HuH-7 (cell line): ENCODE measurements around the gene ZNF160.
"Not testable (repeated sequence)": the region's sequence is repeated elsewhere in the genome, so short reads cannot be mapped to it uniquely, and the experiment has no call there.

Source experiments
- DNase-seq: peaks from one replicate; pipeline ENCODE4 v3.0.0; 2011; ENCODE audit warnings: low spot score

Gene ZNF160

GRCh38 chr19:53091413-53092254, 11.6 kb downstream of the ZNF160 start:
- DNase-seq = no peak

DNA sequence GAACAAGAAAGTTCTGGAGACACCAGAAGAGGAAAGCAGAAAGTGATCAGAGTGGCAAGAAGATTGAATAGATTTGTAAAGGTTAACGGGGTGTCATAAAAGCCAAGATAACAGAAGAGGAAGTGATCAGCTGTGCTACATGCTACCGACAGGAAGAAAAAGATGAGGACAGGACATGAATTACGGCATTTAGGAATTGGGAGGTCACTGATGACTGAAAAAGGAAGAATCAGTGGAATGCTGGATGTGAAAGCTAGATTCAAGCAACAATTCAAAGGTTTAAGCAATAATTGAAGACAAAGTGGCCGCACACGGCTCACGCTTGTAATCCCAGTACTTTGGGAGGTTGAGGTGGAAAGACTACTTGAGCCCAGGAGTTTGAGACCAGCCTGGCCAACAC, 15.1 kb downstream of the ZNF160 start:
- DNase-seq = no peak

GRCh38 chr19:53086949-53087348, 16.3 kb downstream of the ZNF160 start:
- DNase-seq = no peak

GRCh38 chr19:53085496-53085895, 17.7 kb downstream of the ZNF160 start:
- DNase-seq = no peak

DNA sequence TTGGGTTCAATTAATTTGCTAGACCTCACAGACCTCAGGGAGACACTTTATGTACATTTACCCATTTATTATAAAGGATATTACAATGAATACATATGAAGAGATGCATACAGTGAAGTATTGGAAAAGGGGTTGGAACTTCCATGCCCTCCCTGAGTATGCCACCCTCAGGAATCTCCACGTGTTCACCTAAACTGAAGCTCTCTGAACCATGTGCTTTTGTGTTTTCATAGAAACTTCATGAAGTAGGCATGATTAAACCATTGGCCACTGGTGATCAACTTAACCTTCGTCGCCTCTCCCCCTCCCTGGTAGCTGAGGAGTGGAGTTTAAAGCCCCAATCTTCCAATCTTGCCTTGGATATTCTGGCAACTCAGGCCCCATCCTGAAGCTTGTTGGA, 20.3 kb downstream of the ZNF160 start:
- no peak for DNase-seq

- DNase-seq = no peak
Measured at GRCh38 chr19:53079313-53079924, 23.8 kb downstream of the ZNF160 start.

- DNase-seq = no peak
Measured at GRCh38 chr19:53078668-53079067, 24.6 kb downstream of the ZNF160 start.

GRCh38 chr19:53076984-53077383, 26.2 kb downstream of the ZNF160 start:
- no peak for DNase-seq

GRCh38 chr19:53068834-53069233, 34.4 kb downstream of the ZNF160 start:
- DNase-seq = no peak

GRCh38 chr19:53068199-53068598, 35.0 kb downstream of the ZNF160 start:
- no peak for DNase-seq

- no peak for DNase-seq
Measured at GRCh38 chr19:53057904-53058580, 45.2 kb downstream of the ZNF160 start.

GRCh38 chr19:53055117-53055516, 48.1 kb downstream of the ZNF160 start:
- DNase-seq = no peak

GRCh38 chr19:53047379-53047778, 55.8 kb downstream of the ZNF160 start:
- DNase-seq = no peak

GRCh38 chr19:53045536-53045935, 57.7 kb downstream of the ZNF160 start:
- DNase-seq = no peak

- no peak for DNase-seq
Measured at GRCh38 chr19:53041366-53041765, 61.9 kb downstream of the ZNF160 start.

GRCh38 chr19:53037101-53038097, 65.8 kb downstream of the ZNF160 start:
- no peak for DNase-seq

GRCh38 chr19:53034948-53035675, 68.1 kb downstream of the ZNF160 start:
- no peak for DNase-seq

DNA sequence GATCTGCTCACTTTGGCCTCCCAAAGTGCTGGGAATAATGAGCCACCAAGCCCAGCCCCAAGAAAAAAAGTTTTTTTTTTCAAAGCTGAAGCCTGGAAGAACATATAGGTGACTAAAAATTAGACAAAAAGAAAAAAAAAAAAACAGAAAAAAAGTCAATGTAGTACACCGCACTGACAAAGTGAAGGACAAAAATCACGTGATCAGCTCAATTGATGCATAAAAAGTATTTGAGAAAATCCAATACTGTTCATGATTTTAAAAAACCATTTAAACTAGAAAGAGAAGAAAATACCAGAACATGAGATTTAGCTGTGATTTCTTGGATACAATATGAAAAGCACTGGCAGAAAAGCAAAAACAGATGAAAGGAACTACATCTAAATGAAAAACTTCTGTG, 69.2 kb downstream of the ZNF160 start:
- no peak for DNase-seq

DNA sequence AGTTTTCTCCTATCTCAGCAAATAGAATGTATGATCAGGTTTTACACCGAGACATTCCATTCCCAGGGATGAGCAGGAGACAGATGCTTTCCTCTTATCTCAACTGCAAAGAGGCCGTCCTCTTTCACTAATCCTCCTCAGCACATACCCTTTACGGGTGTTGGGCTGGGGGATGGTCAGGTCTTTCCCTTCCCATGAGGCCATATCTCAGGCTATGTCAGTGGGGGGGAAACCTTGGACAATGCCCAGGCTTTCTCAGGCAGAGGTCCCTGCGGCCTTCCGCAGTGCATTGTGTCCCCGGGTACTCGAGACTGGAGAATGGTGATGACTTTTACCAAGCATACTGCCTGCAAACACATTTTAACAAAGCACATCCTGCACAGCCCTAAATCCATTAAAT, 74.9 kb downstream of the ZNF160 start:
- not testable (repeated sequence) for DNase-seq

DNA sequence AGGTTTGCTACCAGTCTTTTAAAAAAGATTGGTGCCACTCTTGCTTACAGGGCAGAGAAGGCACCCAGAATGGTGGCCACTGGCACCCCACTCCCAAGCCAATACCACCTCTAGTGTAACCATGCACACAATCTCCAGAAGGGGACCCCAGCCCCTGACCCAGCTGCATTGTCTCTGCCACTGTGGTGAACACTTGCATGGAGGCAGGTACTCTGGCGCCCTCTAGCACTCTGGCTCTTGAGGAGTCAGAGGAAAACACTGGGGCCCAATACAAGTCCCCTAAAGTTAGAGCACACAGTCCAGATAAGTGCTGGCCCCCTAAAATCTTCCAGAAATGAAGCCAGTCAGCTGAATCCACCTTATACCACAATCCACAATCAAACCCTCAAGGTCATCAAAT, 83.5 kb downstream of the ZNF160 start:
- DNase-seq = no peak
